T-helper 2 cell (primary cell): Measurements from ENCODE around the gene BAMBI.
A peak's percentile ranks its signal among the peaks of the same experiment; 100 is the strongest.

Experiments
- DNase-seq, 5 experiments: peaks; one replicate each; pipeline versions ENCODE4 v3.0.0 to v3.0.0-alpha.2; 2012 to 2022

The BAMBI gene

DNA sequence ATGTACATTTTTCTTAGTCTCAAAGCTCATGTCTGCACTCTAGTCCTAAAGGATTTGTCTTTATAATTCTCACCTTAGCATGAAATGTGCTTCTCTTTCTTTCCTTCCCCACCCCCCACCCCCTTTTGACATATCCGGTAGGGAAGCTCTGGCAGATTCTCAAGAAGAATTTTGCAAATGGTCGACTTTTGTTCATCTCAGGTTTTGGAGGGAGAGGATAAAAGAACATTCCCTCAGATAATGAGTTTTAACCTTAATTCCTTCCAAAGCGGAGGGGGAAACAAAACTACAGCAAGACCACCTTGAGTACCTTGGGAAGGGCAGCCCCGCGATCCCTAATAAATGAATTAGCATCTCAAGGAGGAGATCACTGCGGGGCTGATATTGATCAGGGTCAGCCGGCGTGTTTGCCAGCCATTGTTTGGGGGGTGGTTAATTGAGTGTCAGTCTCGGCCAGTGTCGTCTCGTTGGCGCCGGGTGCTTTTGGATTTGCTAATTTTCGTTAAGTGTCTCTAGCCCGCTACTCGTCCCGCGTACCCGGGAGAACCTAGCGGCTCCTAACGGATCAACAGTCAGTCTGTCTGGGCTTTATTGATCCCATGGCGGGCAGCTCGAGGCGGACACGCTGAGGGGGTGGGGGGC is 874 bp upstream of the BAMBI start:
- DNase-seq = peak in 2 of 5 experiments; percentile 1 to 6

DNA sequence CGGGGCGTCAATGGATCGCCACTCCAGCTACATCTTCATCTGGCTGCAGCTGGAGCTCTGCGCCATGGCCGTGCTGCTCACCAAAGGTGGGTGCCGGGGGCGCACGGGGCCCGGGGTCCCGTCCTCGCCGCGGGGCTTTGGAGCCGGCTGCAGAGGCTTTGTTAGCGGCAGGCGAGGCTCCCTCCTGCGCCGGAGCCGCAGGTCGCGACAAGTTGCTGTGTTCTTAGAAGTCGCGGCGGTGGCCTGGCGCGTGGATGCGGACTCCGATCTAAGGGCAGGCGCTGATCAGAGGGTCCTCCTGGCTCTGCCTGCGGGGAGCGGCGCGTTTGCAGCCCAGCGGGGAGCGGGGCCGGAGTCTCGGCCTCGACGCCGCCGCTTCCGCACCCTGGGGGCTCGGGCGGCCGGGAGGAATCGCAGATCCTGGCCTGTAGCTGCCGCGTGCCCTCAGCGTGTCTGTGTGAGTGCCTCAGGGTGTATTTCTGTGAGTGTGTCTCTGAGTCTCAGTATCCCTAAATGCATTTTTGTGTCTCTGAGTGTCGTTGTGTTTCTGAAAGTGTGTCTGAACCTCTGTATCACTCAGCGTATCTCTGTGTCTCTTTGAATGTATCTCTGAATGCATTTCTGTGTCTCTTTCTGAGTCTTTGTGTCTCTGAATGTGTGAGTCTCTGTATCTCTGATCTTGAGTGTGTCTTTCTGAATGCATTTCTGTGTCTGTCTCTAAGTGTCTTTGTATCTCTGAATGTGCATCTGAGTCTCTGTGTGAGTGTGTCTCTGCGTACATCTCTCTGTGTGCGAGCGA is 766 bp downstream of the BAMBI start:
- peak in 3 of 5 experiments; percentile 1 to 29 (median 10) for DNase-seq

DNA sequence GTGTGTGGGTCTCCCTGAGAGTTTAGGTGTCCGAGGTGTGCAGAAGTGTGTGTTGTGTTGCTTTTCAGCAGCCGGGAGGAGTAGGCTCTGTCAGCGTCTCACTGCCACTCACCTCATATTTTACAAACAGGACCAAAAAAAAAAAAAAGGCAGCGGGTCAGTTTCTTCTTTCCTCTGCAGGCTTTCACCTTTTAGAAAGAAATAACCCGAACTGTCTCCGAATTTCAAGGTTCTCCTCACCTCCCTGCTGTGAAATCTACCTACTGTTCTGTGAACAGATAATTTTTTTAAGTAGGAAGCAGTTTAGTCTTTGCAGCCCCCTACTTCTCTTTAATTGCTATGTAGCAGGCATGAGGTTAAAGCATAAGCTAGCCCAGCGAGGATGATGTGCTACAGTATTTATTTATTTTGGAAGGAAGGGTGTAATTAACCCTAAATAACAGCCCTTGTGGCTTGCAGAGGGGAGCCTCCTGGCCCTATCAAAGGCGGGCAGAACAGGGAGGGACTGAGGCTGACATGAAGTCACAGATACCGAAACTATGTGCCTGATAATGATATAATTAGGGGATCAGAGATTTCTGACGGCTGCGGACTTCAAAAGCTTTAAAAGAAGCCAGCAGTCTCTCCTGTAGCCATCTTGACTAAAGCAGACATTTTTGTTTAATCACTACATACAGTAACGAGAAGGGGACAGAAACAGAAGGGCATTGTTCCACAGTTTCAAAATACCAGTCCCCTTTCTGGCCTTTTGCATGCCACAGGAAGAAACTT is 1.6 kb downstream of the BAMBI start:
- no peak for DNase-seq

DNA sequence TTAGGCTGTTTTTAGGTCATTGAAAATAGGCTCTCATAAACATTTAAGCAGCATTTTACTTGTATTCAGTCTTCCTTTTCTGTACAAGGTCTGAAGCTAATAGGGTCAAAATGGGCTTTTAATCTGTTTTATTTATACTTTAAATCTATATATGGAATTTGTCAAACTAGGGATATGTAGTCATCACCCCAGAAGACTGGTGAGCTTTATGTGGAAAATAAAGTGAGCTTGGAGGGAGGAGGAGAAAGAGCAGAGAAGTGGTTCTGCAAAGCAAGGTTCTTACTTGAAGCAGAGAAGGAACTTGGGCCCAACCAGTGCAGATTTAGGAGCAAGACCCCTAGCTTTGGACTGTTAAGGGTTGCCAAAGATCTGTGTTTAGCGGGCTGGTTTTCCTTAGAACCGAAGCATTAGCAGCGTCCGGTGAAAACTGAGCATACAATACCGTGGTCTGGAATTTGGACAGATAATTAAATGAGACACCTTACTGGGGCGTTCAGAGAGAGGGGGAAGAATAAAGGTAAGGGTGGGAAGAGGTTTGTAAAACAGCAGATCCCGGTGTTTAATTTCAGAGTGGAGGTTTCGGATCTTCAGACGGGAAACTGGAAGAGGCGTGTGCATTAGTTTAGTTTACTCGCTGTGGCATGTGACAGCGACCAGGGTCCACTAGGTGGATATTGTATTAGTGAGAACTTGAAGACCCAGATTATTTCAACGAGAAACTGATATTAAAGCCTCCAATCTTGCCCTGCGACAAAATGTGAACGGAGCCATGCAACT is 2.4 kb downstream of the BAMBI start:
- DNase-seq = no peak

DNA sequence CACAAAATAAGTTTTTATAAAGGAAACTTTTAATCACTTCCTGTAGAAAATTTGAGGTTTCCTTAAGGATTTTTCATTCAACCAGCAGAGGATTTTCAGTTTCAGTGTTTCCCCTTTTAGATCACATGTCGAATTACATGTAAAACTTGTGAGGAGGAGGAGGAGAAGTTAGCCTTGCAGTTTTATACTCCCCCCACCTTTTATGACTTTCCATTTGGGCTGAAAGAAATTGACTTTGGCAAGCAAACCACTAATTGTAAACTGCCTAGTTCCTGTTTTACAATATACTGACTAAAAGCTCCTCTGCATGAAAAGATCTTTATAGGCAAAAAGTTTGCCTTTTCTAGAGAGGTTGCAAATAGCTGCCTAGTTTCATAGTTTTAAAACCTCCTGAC is 3.0 kb downstream of the BAMBI start:
- DNase-seq = no peak

DNA sequence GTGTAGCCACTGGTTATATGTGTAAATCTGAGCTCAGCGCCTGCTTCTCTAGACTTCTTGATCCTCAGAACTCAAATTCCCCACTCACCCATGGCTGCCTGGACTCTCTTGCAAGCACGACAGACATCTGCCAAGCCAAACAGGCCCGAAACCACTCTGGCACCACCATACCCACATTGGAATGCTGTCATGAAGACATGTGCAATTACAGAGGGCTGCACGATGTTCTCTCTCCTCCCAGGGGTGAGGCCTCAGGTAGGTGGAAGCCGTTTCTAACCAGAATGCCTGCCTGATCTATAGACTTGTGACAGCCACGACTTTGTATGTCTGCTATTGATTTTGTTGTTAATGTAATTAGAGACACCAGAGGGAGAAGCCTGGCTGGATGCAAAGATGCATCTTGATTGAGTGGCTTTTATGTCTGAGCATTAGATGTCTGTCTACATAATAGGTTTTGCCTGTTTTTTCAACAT is 4.0 kb downstream of the BAMBI start:
- DNase-seq = no peak

DNA sequence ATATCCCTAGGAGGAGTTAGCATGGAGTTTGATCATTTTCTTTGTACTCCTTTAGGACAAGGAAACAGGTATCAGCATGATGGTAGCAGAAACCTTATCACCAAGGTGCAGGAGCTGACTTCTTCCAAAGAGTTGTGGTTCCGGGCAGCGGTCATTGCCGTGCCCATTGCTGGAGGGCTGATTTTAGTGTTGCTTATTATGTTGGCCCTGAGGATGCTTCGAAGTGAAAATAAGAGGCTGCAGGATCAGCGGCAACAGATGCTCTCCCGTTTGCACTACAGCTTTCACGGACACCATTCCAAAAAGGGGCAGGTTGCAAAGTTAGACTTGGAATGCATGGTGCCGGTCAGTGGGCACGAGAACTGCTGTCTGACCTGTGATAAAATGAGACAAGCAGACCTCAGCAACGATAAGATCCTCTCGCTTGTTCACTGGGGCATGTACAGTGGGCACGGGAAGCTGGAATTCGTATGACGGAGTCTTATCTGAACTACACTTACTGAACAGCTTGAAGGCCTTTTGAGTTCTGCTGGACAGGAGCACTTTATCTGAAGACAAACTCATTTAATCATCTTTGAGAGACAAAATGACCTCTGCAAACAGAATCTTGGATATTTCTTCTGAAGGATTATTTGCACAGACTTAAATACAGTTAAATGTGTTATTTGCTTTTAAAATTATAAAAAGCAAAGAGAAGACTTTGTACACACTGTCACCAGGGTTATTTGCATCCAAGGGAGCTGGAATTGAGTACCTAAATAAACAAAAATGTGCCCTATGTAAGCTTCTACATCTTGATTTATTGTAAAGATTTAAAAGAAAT is 4.8 kb downstream of the BAMBI start:
- no peak for DNase-seq

DNA sequence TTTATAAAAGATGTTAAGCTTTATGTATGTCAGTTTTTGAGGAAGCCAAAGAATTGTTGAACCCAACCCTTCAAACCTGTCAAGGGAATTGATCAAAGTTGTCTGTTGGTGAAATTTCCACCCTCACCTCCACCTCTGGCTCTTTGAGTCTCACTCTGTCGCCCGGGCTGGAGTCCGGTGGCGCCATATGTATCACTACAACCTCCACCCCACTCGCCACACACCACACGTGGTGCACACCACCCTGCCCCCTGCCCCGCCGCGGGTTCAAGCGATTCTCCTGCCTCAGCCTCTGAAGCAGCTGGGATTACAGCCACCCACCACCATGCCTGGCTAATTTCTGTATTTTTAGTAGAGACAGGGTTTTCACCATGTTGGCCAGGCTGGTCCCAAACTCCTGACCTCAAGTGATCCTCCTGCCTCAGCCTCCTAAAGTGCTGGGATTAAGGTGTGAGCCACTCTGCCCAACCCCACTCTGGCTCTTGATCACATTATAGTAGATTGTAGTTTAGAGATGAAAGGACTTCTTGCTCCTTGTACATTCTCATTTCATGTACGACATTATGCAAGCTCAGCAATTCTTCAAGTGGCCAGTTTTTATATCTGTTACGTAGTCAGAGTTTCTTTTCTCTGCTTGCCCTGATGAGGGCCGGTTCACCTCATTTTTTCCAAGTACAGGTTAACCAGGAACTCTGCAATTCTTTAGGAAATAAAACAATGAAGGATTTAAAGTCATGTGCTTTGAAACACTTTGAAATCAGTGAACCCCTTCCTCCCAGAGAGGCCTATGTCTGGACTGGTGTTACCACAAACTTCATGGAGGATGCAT is 7.0 kb downstream of the BAMBI start:
- DNase-seq = no peak

DNA sequence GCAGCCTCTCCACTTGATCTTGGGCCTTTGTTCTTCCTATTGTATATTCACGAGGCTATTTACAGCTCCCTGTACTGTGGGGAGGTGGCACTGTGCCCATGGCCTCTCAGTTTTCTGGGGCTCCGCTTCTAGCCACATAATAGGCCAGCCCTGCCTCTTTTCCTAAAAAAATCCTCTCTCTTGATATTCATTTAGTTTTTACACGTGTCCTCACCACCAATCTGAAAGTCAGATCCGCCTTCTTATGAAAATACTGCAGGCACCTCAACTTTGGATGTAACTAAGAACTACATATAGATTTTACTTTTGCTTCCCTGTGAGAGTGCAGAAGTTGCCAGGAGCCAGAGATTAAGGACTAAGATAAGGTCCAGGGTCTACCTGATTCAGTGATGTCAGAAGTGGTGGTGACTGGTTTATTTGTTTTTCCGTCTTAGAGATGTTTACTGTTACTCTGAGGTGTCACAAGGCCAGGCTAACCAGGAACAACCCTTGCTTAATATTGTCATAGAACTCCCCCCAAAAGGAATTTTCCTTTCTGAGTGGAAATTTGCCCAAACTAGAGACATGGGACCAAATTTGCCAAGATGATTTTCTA is 7.8 kb downstream of the BAMBI start:
- no peak for DNase-seq

DNA sequence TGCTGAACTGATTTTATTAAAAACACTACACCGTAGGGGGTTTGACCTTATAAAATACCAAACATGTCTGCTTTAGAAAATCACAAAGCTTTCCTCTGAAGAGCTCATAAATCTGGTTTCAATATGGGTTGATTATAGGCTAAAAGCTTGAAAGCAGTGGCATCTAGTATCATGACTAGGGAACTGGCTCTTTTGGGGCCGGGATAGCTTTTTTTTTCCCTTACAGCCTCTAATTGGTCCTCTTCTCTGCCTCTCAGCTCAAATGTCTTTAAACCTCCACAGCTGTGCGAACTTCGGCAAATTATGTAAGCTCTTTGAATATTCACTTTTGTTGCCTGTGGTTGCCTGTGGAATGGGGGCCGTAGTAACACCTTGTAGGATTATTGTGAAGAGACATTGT is 8.4 kb downstream of the BAMBI start:
- DNase-seq = no peak

DNA sequence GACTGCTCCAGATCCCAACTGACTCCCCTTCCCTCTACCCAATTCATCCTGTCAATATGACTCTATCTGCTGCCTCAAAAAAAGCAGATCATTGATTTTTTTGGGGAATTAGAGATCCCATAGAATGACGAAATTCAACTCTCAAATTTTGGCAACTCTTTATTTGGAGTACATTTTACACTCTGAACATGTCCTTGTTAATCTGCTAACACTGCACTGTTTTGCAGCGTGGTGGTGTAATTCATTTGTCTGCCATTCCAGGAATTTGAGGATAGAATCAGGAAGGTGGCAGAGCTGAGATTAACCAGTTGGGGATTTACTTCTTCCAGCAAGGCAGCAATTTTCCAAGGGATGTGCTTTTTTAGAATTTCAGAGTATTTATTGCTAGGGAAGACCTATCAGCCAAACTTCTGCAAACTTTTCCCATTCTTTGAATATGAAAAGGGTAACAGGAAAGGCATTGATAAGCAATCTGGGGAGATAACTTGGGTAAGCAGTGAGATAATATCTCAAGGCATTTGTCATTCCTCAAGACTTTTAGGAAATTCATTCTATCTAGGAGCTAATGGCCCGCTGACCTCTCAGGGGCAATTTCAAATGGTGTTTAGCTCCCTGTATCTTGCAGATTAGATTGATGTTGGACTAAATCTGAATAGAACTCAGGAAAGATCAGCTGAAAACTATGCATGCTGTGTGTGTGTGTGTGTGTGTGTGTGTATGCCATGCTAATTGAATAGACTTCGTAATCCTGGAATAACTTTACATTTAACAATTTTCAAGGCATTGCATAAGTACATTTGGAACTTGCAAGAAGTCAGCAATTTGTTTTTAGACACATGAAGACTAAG is 9.7 kb downstream of the BAMBI start:
- DNase-seq = no peak

DNA sequence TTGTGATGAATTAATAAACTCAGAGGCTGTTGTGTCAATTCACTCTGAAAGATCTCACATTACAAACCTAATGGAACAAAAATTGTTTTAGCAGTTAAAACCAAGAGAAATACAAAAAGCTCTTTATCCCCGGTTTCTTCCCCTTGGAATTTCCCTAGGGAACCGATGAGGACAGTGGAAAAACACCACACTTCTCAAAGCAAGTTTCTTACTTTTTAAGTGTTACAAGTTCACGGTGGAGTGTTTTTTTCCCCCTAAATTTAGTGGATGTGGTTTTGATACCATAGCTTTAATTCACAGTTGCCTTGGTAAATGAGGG is 10.3 kb downstream of the BAMBI start:
- no peak for DNase-seq

DNA sequence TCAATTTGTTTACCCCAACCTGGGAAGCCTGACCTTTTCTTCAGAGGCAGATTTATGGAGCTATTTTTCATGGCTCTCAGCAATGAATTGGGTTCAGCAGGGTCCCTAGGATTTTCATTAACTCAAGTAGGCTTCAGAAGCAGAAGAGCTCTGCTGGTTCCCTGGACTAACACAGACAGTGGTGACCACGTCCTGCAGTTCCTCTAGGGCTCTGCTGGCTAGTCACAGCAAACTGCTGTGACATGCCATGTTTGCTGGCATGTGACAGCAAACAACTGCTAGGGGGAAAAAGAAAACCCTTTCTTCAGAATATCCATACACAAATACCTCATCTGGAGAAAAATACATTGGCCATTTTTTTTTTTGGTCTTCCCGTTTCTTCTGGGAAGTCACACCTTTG is 13.2 kb downstream of the BAMBI start:
- DNase-seq = no peak

DNA sequence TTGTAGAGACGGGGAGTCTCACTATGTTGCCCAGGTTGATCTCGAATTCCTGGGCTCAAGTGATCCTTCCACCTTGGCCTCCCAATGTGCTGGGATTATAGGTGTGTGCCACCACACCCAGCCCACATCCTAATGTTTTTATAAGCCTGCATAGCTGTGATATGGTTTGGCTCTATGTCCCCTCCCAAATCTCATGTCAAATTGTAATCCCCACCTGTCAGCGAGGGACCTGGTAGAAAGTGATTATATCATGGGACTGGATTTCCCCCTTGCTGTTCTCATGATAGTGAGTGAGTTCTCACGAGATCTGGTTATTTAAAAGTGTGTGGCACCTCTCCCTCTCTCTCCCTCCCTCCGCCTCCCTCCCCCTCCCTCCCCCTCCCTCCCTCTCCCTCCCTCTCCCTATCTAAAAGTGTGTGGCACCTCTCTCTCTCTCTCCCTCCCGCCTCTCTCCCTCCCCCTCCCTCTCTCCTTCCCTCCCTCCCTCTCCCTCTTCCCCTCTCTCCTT is 13.9 kb downstream of the BAMBI start:
- no peak for DNase-seq

DNA sequence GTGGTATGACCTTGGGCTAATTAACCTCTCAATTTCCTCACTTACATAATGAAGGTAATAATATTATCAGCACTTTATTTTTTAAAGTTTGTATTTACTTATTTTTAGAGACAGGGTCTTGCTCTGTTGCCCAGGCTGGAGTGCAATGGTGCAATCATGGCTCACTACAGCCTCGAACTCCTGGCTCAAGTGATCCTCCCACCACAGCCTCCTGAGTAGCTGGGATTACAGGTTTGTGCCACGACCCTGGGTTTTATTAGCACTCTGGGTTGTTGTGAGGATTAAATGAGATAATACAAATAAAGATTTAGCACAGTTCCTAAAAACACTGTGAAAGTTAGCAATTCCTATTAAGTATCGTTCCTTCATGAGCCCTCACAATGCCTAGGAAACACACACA is 14.7 kb downstream of the BAMBI start:
- no peak for DNase-seq

DNA sequence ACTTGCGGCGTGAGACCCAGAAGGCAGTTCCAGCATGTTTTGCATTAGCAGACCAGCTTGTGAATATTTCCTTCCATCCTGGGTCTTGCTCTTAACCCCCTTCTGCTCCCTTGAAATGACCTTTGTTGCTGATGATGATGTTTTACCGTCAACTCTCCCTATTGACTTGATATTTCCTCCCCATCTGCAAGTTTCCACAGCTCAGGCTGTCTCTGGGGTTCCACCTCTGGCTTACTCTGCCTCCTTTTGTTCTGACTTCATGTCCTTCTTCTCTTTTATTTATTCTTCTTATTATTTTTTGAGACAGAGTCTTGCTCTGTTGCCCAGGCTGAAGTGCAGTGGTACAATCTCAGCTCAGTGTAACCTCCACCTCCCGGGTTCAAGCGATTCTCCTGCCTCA is 17.2 kb downstream of the BAMBI start:
- no peak for DNase-seq

DNA sequence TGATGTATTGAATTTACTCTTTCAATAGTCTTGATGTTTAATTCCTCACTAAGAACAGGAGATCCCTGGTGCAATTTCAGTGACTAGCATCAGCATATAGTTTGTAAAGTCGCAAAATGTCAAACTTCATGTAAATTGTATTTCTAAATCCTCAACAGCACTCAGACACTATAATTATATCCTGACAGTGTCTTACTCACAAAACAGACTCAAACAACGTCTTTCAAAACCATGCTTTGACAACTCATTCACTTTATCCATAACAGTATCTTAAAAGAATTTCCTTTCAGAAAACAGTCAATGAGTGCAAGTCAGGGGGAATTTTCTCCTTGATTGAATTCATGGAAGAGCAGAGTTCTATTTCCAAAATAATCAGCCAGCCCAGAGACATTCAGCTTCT is 20.8 kb downstream of the BAMBI start:
- no peak for DNase-seq

DNA sequence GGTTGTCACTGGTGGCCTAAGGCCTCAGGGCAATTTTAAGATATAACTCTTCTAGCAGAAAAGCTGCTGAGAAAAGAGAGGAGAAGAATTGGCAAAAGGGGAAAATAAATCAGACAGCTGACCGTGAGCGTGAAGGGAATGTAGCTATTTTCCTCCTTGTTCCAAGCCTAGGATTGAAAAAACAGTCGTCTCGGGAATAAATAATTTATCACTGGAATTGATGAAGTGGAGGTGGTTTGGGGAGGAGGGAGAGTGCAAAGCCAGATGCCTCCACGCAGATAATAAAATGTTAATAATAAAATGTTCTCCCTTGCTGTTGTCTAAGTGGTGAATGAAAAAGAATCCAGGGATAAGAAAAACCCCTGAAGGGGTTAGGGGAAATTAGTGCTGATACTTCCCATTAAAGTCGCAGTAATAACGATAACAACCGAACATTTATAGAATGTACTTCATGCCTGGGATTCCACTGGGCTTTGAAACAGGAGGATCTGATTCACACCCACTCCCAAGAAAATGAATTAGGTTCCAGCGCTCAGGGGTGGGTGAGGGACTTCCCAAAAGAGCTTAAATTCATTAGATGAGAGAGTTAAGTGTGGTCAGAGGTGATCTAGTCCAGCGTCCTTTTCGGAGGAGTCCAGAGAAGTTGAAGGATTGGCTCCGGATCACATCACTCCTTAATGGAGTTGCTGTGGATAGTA is 27.3 kb downstream of the BAMBI start:
- no peak for DNase-seq

DNA sequence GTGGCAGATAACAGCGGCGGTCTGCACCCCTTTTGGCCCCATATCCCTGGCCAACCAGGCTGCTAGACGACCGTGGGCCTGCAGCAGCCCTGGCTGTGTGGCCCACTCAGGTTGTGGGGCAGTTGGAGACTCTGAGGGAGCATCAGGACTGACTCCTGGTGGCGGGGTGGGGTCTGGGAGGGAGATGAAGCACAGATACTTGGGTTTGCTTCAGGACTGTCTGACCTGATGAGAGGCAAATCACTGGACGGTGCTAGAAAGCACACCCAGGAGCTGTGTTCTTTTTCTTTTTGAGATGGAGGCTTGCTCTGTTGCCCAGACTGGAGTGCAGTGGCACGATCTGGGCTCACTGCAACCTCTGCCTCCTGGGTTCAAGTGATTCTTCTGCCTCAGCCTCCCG is 28.2 kb downstream of the BAMBI start:
- no peak for DNase-seq
